K562 (cell line): ENCODE data around the gene WWOX. TPM values are rescaled to one million over a fixed set of nuclear protein-coding genes. Genes with fewer than 3 reads are reported as not detected.

ENCODE experiments used
- ATAC-seq: fragments of 200-7000 bp; cut with Tn5 transposase; 3 replicates; pipeline ENCODE4 v1.9.1; 2020; ENCODE audit warnings: moderate library complexity
- BruUV-seq: library from RNA; stranded (reverse); fragments of 400-500 nt; replicated peaks from 2 replicates; lab custom pipeline; 2021; lab: Mats Ljungman, UMichigan
- CTCF ChIA-PET: fragments of 300-600 bp; formaldehyde crosslinking; extraction: SDS; loops from one replicate; lab custom pipeline; 2021; ENCODE audit warnings: low intra/inter-chr PET ratio; lab: Yijun Ruan, JAX
- POLR2A ChIA-PET: fragments of 300-600, 350-650 bp; sonication (Branson Sonifier 250); formaldehyde crosslinking; extraction: SDS; loops from one replicate; lab custom pipeline; 2021; ENCODE audit warnings: antibody characterized with exemption, inconsistent platforms; lab: Yijun Ruan, JAX
- DNase-seq, 4 experiments: peaks; one replicate each; pipeline versions ENCODE4 v3.0.0 to v3.0.0-alpha.2; 2011 to 2018; ENCODE audit warnings: low spot score in 3 of 4, mixed read lengths in 3 of 4; ENCODE audit errors: extremely low read depth in 1 of 4
- FAIRE-seq: peaks from 2 replicates; lab custom pipeline; 2011; peaks lifted over from hg19 to GRCh38; lab: Jason Lieb, UNC
- H2AFZ ChIP-seq: 2 replicates; pipeline ENCODE4 v1.6.0; 2011; ENCODE audit warnings: low read depth, low read length, control low read depth, inconsistent platforms
- H3K27ac ChIP-seq: fragments of 200-600 bp; 3 replicates; pipeline ENCODE4 v1.8.0; 2011; ENCODE audit warnings: low read depth, mild to moderate bottlenecking, control low read depth, inconsistent platforms, low read length, moderate library complexity, mixed read lengths; ENCODE audit errors: extremely low read depth
- H3K27me3 ChIP-seq, 2 experiments: fragments of 300-600 bp in 1 of 2; 2 replicates in 1 of 2; 3 replicates in 1 of 2; pipeline versions ENCODE4 v1.6.0 to v1.8.0; 2011; ENCODE audit warnings: inconsistent platforms in 2 of 2, low read length in 2 of 2, mild to moderate bottlenecking in 1 of 2, mixed read lengths in 1 of 2, moderate library complexity in 1 of 2; ENCODE audit not compliant: control insufficient read depth in 2 of 2, insufficient read depth in 2 of 2
- H3K36me3 ChIP-seq: fragments of 300-600 bp; 3 replicates; pipeline ENCODE4 v1.8.0; 2011; ENCODE audit warnings: mild to moderate bottlenecking, low read length, inconsistent platforms; ENCODE audit not compliant: control insufficient read depth, insufficient read depth
- H3K4me1 ChIP-seq, 2 experiments: fragments of 200-600 bp in 1 of 2; replicated peaks in 1 of 2; 2 replicates in 1 of 2; 3 replicates in 1 of 2; pipeline versions ENCODE4 v1.5.1 to v1.8.0; 2011; ENCODE audit warnings: inconsistent platforms in 2 of 2, low read length in 2 of 2, mild to moderate bottlenecking in 1 of 2, mixed read lengths in 1 of 2, moderate library complexity in 1 of 2; ENCODE audit not compliant: control insufficient read depth in 2 of 2, insufficient read depth in 2 of 2
- H3K4me2 ChIP-seq: 2 replicates; pipeline ENCODE4 v1.6.1; 2011; ENCODE audit warnings: low read length, control low read depth, inconsistent platforms, mixed read lengths; ENCODE audit not compliant: insufficient read depth
- H3K4me3 ChIP-seq: fragments of 200-600 bp; sonication (generic), shearing (Covaris generic); 2 replicates; pipeline ENCODE4 v1.5.1; 2016; ENCODE audit warnings: control low read depth, inconsistent platforms
- H3K79me2 ChIP-seq: fragments of 200-600 bp; 3 replicates; pipeline ENCODE4 v1.8.0; 2011; ENCODE audit warnings: low read length, inconsistent platforms; ENCODE audit not compliant: control insufficient read depth, insufficient read depth
- H3K9ac ChIP-seq, 2 experiments: 2 replicates each; pipeline versions ENCODE4 v1.6.0 to v1.6.1; 2011; ENCODE audit warnings: low read depth in 2 of 2, low read length in 2 of 2, control low read depth in 1 of 2, inconsistent platforms in 1 of 2, mild to moderate bottlenecking in 1 of 2, mixed read lengths in 1 of 2; ENCODE audit not compliant: insufficient read depth in 1 of 2
- H3K9me1 ChIP-seq: one replicate; pipeline ENCODE4 v1.6.0; 2011; ENCODE audit warnings: inconsistent platforms, mild to moderate bottlenecking, low read length, moderate library complexity; ENCODE audit not compliant: control insufficient read depth, insufficient read depth
- H3K9me3 ChIP-seq: replicated peaks from 2 replicates; pipeline ENCODE4 v1.5.1; 2011; ENCODE audit warnings: low read depth, low read length, inconsistent platforms; ENCODE audit not compliant: control insufficient read depth, insufficient read depth
- H4K20me1 ChIP-seq: replicated peaks from 2 replicates; pipeline ENCODE4 v1.6.1; 2011; ENCODE audit warnings: low read length, inconsistent platforms, mixed read lengths; ENCODE audit not compliant: control insufficient read depth, insufficient read depth
- GMEB1 ChIP-seq: fragments of 250-450 bp; sonication (Bioruptor Pico); IDR thresholded peaks from 2 replicates; pipeline ENCODE4 v1.4.0; 2020; ENCODE audit warnings: mild to moderate bottlenecking
- KLF6 ChIP-seq: fragments of 250-450 bp; sonication (Bioruptor Pico); IDR thresholded peaks from 2 replicates; pipeline ENCODE4 v1.4.0; 2020; ENCODE audit warnings: mild to moderate bottlenecking, moderate library complexity, borderline replicate concordance
- MAZ ChIP-seq, 2 experiments: fragments of 450-650 bp in 1 of 2; sonication (generic) in 1 of 2; formaldehyde crosslinking; IDR thresholded peaks in 1 of 2; conservative IDR thresholded peaks in 1 of 2; 2 replicates each; pipeline versions ENCODE4 v1.4.0 to v1.5.0; 2020; ENCODE audit warnings: mild to moderate bottlenecking in 1 of 2, missing genetic modification reagents in 1 of 2
- MEIS2 ChIP-seq: fragments of 450-650 bp; IDR thresholded peaks from 2 replicates; pipeline ENCODE4 v1.6.1; 2014; ENCODE audit warnings: mild to moderate bottlenecking; ENCODE audit not compliant: partially characterized antibody
- NUFIP1 ChIP-seq: fragments of 450-650 bp; IDR thresholded peaks from 2 replicates; pipeline ENCODE4 v1.6.1; 2018; ENCODE audit not compliant: partially characterized antibody
- RB1 ChIP-seq: fragments of 450-650 bp; IDR thresholded peaks from 2 replicates; pipeline ENCODE4 v1.6.1; 2017; ENCODE audit warnings: low read depth, mild to moderate bottlenecking
- ZNF316 ChIP-seq: fragments of 450-650 bp; IDR thresholded peaks from 2 replicates; pipeline ENCODE4 v1.6.1; 2016
- ZNF695 ChIP-seq: fragments of 450-650 bp; formaldehyde crosslinking; IDR thresholded peaks from 2 replicates; pipeline ENCODE4 v1.4.0; 2020; ENCODE audit warnings: mild to moderate bottlenecking, moderate library complexity
- ZNF699 ChIP-seq: fragments of 250-450 bp; sonication (Bioruptor Pico); IDR thresholded peaks from 2 replicates; pipeline ENCODE4 v1.8.0; 2021; ENCODE audit warnings: mild to moderate bottlenecking, moderate library complexity; ENCODE audit not compliant: insufficient replicate concordance
- WGBS: fragments of 100-300 bp; shearing (Covaris generic); methylation state at CpG from one replicate; pipeline ENCODE4 v1.1.6; 2016; ENCODE audit warnings: low coverage, mixed read lengths; ENCODE audit not compliant: insufficient coverage; ENCODE audit errors: missing lambda C conversion rate; 5-methylcytosine and 5-hydroxymethylcytosine counted together
- in situ Hi-C: fragments of 300-500 bp; cut with MboI; formaldehyde crosslinking; loops from 4 replicates; pipeline ENCODE4 v1.15.0; 2018; ENCODE audit warnings: inconsistent platforms, mixed read lengths
- intact Hi-C: fragments of 100-400 bp; cut with micrococcal nuclease; formaldehyde crosslinking; loops from 2 replicates; pipeline ENCODE4 v1.14.2; 2022
- polyA plus RNA-seq, 8 experiments: library from polyadenylated mRNA; depleted of rRNA in 4 of 8; stranded (reverse) in 5 of 8; unstranded in 3 of 8; fragments of >200 nt; fragmentation: Nextera tagmentation in 2 of 8; fragmentation: Illumina TruSeq in 1 of 8; extraction: Ambion mirVana in 2 of 8; extraction: Trizol in 1 of 8; gene quantifications; 2 replicates each; pipeline versions ENCODE4 v1.2.1 to v1.2.3, GENCODE V29; 2011 to 2014; ENCODE audit warnings: inconsistent platforms in 1 of 8, missing spikeins in 1 of 8
- total RNA-seq, 7 experiments: library from RNA; depleted of rRNA in 6 of 7; stranded (reverse); fragments of >200 nt in 6 of 7; fragmentation: Illumina TruSeq in 2 of 7; extraction: Trizol in 2 of 7; gene quantifications; 2 replicates each; pipeline versions ENCODE4 v1.2.1 to v1.2.3, GENCODE V29; 2011 to 2021; ENCODE audit warnings: low replicate concordance in 1 of 7

Gene WWOX
- total and polyA plus RNA-seq, 9 of the 15 experiments (the other 6 are each of a cell fraction or from before 2014, with no cell fraction given): 1.6 to 22.7 (median 8.1) TPM

- Histone ChIP-seq H4K20me1 (no peaks in the 10 kb centered on the region), H3K9me3 (no peaks in the 10 kb centered on the region), H3K9ac (no peak overlapping the region), H3K36me3 (no peaks in the 10 kb centered on the region), H3K27me3 (peaks cover 5 to 8% of the 10 kb centered on the region in 2 experiments; a peak in 4 of 5 replicates), H3K4me3 (no peak overlapping the region), H3K9me1 (no peaks in the 10 kb centered on the region), H3K4me2 (no peak overlapping the region), H3K79me2 (no peaks in the 10 kb centered on the region), H2AFZ (no peak overlapping the region), H3K27ac (no peak overlapping the region), H3K4me1 (no peaks in the 10 kb centered on the region)
- ChIA-PET CTCF (interaction anchor here (0.7 kb wide), 1 partner anchor 1204 kb away, joined by 4 read pairs; no protein-coding TSS in a partner anchor), POLR2A (no interaction called here)
- whole genome bisulfite sequencing: 1% methylated on average over 5 of the region's 5 CpGs
- in situ Hi-C loops (no loop called here), intact Hi-C loops (no loop called here)
- no peak for TF ChIP-seq ZNF695 (CRISPR knock-in tag)
- DNase-seq (no peak), ATAC-seq (no peak), FAIRE-seq (no peak)
- BruUV-seq: no TSS peak
Measured at GRCh38 chr16:78607022-78607421, 507.6 kb downstream of the WWOX start.

DNA sequence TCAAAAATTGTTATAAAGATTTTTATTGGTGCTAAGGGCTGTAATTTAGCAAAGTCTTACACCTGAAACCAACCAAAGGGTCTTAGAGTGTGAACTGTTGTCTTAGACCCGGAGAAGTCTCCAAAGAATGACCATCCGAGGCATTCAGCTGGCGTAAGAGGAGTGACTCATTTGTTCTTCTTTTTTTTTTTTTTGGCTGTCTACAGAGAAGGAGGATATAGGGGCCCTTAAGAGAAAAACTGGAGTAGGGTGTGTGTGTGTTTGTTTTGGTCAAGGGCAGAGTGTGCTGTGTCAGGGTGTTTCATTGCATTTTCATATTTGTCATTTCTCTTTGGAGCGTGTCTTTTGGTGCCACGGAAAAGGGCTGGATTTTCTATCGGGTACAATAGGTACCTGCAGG lies 508.0 kb downstream of the WWOX start:
- ChIA-PET POLR2A (interaction anchor here (0.7 kb wide), 1 partner anchor 125 kb away, joined by 3 read pairs; no protein-coding TSS in a partner anchor), CTCF (interaction anchor here (0.7 kb wide), 1 partner anchor 1204 kb away, joined by 4 read pairs; no protein-coding TSS in a partner anchor)
- Histone ChIP-seq H3K4me2 (no peak overlapping the region), H3K27me3 (peaks cover 5 to 8% of the 10 kb centered on the region in 2 experiments; a peak in 4 of 5 replicates), H3K4me1 (no peaks in the 10 kb centered on the region), H3K79me2 (no peaks in the 10 kb centered on the region), H4K20me1 (no peaks in the 10 kb centered on the region), H3K9me3 (no peaks in the 10 kb centered on the region), H3K27ac (no peak overlapping the region), H3K4me3 (no peak overlapping the region), H3K9ac (no peak overlapping the region), H2AFZ (no peak overlapping the region), H3K9me1 (no peaks in the 10 kb centered on the region), H3K36me3 (no peaks in the 10 kb centered on the region)
- intact Hi-C loops: no loop called here
- BruUV-seq: no TSS peak
- DNase-seq: no peak
- TF ChIP-seq KLF6 (CRISPR knock-in tag): no peak
- no peak for TF ChIP-seq GMEB1 (CRISPR knock-in tag)
- TF ChIP-seq ZNF316: no peak
- TF ChIP-seq ZNF699 (CRISPR knock-in tag): no peak
- no peak for TF ChIP-seq NUFIP1
- TF ChIP-seq MAZ (CRISPR knock-in tag; conservative IDR thresholded peaks at IDR 0.05 in 1 of 2, IDR thresholded peaks at IDR 0.05 in 1 of 2): no peak
- no peak for TF ChIP-seq MEIS2
- TF ChIP-seq RB1: no peak
- ATAC-seq: no peak
- 2% methylated on average over 6 of the region's 6 CpGs for WGBS
- in situ Hi-C loops: no loop called here
- FAIRE-seq: no peak
